GM12874 (cell line): ENCODE measurements around the gene FOSB.

Experiments used
- TF ChIP-seq, protein P1 (sequence below): IDR thresholded peaks from 2 replicates; pipeline ENCODE4 v1.5.1; 2011; ENCODE audit warnings: low read depth, mild to moderate bottlenecking, control low read depth, low read length, moderate library complexity; ENCODE audit not compliant: insufficient read depth

Gene FOSB

DNA sequence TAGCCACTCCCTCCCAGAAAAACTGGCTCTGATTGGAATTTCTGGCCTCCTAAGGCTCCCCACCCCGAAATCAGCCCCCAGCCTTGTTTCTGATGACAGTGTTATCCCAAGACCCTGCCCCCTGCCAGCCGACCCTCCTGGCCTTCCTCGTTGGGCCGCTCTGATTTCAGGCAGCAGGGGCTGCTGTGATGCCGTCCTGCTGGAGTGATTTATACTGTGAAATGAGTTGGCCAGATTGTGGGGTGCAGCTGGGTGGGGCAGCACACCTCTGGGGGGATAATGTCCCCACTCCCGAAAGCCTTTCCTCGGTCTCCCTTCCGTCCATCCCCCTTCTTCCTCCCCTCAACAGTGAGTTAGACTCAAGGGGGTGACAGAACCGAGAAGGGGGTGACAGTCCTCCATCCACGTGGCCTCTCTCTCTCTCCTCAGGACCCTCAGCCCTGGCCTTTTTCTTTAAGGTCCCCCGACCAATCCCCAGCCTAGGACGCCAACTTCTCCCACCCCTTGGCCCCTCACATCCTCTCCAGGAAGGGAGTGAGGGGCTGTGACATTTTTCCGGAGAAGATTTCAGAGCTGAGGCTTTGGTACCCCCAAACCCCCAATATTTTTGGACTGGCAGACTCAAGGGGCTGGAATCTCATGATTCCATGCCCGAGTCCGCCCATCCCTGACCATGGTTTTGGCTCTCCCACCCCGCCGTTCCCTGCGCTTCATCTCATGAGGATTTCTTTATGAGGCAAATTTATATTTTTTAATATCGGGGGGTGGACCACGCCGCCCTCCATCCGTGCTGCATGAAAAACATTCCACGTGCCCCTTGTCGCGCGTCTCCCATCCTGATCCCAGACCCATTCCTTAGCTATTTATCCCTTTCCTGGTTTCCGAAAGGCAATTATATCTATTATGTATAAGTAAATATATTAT, 6.1 kb downstream of the FOSB start:
- TF ChIP-seq, protein P1, sequence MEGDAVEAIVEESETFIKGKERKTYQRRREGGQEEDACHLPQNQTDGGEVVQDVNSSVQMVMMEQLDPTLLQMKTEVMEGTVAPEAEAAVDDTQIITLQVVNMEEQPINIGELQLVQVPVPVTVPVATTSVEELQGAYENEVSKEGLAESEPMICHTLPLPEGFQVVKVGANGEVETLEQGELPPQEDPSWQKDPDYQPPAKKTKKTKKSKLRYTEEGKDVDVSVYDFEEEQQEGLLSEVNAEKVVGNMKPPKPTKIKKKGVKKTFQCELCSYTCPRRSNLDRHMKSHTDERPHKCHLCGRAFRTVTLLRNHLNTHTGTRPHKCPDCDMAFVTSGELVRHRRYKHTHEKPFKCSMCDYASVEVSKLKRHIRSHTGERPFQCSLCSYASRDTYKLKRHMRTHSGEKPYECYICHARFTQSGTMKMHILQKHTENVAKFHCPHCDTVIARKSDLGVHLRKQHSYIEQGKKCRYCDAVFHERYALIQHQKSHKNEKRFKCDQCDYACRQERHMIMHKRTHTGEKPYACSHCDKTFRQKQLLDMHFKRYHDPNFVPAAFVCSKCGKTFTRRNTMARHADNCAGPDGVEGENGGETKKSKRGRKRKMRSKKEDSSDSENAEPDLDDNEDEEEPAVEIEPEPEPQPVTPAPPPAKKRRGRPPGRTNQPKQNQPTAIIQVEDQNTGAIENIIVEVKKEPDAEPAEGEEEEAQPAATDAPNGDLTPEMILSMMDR, result no peak

DNA sequence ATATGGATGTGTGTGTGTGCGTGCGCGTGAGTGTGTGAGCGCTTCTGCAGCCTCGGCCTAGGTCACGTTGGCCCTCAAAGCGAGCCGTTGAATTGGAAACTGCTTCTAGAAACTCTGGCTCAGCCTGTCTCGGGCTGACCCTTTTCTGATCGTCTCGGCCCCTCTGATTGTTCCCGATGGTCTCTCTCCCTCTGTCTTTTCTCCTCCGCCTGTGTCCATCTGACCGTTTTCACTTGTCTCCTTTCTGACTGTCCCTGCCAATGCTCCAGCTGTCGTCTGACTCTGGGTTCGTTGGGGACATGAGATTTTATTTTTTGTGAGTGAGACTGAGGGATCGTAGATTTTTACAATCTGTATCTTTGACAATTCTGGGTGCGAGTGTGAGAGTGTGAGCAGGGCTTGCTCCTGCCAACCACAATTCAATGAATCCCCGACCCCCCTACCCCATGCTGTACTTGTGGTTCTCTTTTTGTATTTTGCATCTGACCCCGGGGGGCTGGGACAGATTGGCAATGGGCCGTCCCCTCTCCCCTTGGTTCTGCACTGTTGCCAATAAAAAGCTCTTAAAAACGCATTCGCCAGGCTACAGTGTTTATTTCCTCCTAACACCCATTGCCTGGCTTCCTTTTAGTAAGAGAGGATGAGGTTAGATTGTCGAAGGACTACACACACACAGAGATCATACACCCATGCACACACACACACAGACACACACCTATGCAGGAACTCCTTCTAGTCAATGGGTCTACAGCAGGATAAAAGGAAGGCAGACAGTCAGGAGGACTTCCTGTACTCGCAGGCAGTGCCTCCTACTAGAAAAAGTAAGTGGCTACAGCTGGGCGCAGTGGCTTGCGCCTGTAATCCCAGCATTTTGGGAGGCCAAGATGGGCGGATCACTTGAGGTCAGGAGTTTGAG, 7.1 kb downstream of the FOSB start:
- TF ChIP-seq, protein P1, result no peak

DNA sequence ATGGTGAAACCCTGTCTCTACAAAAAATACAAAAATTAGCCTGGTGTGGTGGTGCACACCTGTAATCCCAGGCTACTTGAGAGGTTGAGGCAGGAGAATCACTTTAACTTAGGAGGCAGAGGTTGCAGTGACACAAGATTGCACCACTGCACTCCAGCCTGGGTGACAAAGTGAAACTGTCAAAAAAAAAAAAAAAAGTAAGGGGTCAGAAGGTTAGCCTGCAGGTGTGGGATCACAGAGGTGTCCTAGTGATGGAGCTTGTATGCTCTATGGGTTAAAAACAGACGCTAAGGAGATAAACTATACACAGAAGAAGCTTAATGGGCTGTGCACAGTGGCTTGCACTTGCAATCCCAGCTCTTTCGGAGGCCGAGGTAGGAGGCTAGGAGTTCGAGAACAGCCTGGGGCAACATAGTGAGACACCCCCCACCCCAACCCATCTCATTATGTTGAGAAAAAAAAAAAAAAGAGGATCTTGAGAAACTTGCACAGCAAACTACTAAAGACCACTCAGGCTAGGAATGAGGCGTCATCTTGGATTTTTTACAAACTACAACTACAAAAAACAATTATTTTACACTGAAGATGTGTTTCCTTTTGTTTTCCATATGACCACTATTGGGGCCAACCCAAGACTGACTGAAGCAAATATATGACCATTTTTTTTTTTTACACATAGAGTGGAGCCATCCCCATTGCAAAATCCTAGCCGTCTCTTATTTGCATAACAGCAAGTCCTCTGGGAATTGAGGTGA, 7.9 kb downstream of the FOSB start:
- TF ChIP-seq, protein P1, result no peak

DNA sequence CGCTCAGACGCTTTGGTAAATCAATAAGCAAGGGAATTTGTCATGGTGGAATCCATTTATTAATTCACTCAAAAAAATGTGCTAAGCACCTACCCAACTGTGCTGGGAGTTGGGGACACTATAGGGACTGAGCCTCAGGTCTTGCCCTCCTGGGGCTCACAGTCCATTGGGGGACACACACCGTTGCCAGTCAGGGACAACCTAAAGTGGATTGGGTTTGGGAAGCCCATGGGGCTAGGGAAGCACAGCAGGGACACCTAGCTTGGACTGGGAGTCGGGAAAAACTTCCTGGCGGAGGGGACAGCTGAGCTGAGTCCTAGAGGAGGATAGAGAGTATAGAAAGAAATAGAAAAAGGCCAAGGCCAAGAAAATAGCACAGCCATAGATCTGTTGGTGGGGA, 8.5 kb downstream of the FOSB start:
- TF ChIP-seq, protein P1, result no peak

DNA sequence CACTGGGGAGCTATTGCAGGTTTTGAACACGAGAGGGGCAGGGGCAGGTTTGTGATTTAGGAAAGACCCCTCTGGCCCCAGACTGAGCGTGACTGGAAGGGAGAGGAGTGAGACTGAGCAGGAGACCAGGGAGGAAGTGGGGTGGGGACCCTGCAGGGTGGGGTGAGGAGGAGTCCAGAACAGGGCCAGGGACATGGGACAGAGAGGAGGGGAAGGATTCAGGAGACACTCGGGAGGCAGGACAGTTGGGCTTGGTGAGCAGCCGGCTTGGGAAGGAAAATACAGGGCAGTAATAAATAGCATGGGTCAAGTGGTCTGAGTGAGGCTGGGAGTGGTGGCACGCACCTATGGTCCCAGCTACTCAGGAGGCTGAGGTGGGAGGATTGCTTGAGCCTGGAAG, 9.4 kb downstream of the FOSB start:
- TF ChIP-seq, protein P1, result no peak

DNA sequence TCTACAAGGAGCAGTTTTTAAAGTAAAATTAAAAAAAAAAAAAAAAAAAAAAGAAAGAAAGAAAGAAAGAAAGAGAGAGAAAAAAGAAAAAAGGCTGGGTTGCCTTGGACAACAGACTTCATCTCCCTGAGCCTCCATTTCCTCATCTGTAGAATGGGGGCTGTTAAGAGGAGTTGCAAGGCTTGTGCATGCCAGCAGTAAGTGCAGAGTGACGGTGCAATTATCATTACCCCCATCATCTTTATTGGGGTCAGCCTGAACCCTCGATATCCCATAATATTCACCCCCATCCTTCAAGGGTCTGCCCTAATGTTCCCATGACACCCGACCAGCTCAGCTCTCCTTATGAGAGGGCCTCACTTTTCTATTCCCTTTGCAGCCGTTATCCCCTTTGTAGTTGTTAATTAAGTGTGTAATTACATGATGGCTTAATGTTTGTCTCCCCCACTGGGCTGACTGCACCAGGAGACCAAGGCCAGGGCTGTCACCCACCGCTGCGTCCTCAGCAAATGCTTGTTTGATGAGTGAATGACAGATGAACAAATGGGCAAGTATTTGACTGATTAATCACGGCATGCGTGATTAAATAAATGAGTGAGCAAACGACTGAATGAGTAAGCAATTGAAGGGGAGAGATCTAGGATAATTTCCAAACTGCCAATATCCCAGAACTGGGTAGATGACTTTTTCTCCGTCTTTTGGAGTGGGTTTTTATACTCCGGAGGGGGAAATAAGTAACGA, 10.1 kb downstream of the FOSB start:
- TF ChIP-seq, protein P1, result no peak
